Thyroid gland (tissue), 4 donors: ENCODE measurements around the gene CCDC183. TPM values are rescaled to one million over a fixed set of nuclear protein-coding genes. Genes with fewer than 3 reads are reported as not detected.
A peak's percentile ranks its signal among the peaks of the same experiment; 100 is the strongest.
"Not testable (repeated sequence)": the region's sequence is repeated elsewhere in the genome, so short reads cannot be mapped to it uniquely, and the experiment has no call there.

Source experiments
- DNase-seq, 2 donors: peaks; one replicate each; pipeline ENCODE4 v3.0.0-alpha.2; 2019
- H3K27ac ChIP-seq, 3 donors: fragments of 200-600 bp; sonication (generic); 1 replicate in 2 of 3; 2 replicates in 1 of 3; pipeline ENCODE4 v1.5.1; 2016 to 2019; ENCODE audit warnings: mild to moderate bottlenecking in 1 of 3, moderate library complexity in 1 of 3
- H3K27me3 ChIP-seq: fragments of 200-600 bp; sonication (generic); one replicate; pipeline ENCODE4 v1.5.1; 2019
- H3K36me3 ChIP-seq, 2 donors: fragments of 200-600 bp; sonication (generic); one replicate each; pipeline ENCODE4 v1.5.1; 2016 to 2019
- H3K4me1 ChIP-seq, 2 donors: fragments of 200-600 bp; sonication (generic); one replicate each; pipeline ENCODE4 v1.5.1; 2017 to 2019
- H3K4me3 ChIP-seq, 3 donors: fragments of 200-600 bp; sonication (generic); replicated peaks in 1 of 3; 1 replicate in 2 of 3; 2 replicates in 1 of 3; pipeline ENCODE4 v1.5.1; 2016; ENCODE audit warnings: mild to moderate bottlenecking in 1 of 3
- H3K9me3 ChIP-seq: fragments of 200-600 bp; sonication (generic); one replicate; pipeline ENCODE4 v1.5.1; 2017
- POLR2A ChIP-seq, 2 donors: fragments of 450-650 bp; IDR thresholded peaks; one replicate each; pipeline ENCODE4 v1.6.1; 2017; ENCODE audit warnings: antibody characterized with exemption in 2 of 2, mild to moderate bottlenecking in 2 of 2, moderate library complexity in 1 of 2
- WGBS, 2 donors: methylation state at CpG; one replicate each; pipeline ENCODE4 v1.1.5; 2017; 5-methylcytosine and 5-hydroxymethylcytosine counted together
- intact Hi-C: fragments of 100-400 bp; cut with DNase I; formaldehyde crosslinking; loops from one replicate; pipeline ENCODE4 v1.15.1; 2023
- total RNA-seq, 4 donors: library from RNA; depleted of rRNA; stranded (reverse); fragments of >200 nt; gene quantifications; one replicate each; pipeline ENCODE4 v1.2.3, GENCODE V29; 2016
- TF ChIP-seq, protein P1 (sequence below), 6 experiments: fragments of 200-600 bp in 3 of 6; fragments of 450-650 bp in 3 of 6; sonication (generic) in 3 of 6; IDR thresholded peaks; one replicate each; pipeline ENCODE4 v1.5.1; 2016 to 2019; ENCODE audit warnings: antibody characterized with exemption in 6 of 6, mild to moderate bottlenecking in 2 of 6, inconsistent platforms in 1 of 6, moderate library complexity in 1 of 6

Gene CCDC183
- total RNA-seq, 4 donors from 2014 or later = 1.3 to 4.6 (median 2.8) TPM

DNA sequence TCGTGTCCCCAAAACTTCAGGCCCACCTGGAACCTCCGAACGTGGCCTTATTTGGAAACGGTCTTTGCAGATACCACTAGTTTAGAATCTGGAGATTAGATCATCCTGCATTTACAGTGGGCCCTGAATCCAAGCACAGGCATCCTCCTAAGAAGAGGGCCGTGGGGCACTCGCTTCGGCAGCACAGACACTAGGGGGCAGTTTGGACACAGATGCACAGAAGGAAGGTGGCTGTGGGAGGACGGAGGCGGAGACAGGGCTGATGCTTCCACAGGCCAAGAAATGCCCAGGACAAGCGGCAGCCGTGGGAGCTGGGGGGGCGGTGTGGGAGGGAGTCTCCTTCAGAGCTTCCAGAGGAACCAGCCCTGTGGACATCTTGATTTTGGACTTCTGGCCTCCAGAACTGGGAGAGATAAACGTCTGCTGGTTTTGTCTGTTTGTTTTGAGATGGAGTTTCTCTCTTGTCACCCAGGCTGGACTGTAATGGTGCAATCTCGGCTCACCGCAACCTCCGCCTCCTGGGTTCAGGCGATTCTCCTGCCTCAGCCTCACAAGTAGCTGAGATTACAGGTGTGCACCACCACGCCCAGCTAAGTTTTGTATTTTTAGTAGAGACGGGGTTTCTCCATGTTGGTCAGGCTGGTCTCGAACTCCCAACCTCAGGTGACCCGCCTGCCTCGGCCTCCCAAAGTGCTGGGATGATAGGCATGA is 35.1 kb upstream of the CCDC183 start:
- TF ChIP-seq, protein P1, sequence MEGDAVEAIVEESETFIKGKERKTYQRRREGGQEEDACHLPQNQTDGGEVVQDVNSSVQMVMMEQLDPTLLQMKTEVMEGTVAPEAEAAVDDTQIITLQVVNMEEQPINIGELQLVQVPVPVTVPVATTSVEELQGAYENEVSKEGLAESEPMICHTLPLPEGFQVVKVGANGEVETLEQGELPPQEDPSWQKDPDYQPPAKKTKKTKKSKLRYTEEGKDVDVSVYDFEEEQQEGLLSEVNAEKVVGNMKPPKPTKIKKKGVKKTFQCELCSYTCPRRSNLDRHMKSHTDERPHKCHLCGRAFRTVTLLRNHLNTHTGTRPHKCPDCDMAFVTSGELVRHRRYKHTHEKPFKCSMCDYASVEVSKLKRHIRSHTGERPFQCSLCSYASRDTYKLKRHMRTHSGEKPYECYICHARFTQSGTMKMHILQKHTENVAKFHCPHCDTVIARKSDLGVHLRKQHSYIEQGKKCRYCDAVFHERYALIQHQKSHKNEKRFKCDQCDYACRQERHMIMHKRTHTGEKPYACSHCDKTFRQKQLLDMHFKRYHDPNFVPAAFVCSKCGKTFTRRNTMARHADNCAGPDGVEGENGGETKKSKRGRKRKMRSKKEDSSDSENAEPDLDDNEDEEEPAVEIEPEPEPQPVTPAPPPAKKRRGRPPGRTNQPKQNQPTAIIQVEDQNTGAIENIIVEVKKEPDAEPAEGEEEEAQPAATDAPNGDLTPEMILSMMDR (IDR thresholded peaks at IDR 0.05) = peak in 4 of 6 experiments; percentile 18 to 50 (median 24)
- 45 to 52% methylated on average over 17 to 21 of the region's 22 CpGs for WGBS, 2 donors
- H3K4me3 ChIP-seq, H3K36me3 ChIP-seq, H3K27me3 ChIP-seq, intact Hi-C loops, H3K27ac ChIP-seq, H3K9me3 ChIP-seq: not testable (repeated sequence)
- H3K4me1 ChIP-seq = peaks cover 9 to 18% of the 10 kb centered on the region in 2 donors
- peak; percentile 52 to 59 for DNase-seq

DNA sequence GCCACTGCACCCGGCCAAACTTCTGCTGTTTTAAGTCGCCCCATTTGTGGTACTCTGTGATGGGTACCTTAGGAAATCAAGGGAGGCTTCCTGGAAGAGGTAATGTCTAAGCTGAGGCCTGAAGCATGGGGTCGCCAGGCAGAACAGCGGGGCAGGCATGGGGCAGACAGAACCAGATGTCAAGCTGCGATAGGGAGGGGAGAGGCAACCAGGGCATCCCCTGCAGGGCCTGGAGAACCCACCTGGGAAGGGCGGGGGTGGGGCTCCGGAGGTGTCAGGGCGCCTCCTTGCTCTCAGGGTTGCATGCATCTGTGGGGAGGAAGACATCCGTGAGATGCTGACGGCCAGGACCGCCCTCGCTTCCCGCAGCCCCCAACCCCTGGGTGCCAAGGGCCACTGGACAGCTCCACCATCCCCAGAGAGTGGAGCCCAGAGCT is 34.6 kb upstream of the CCDC183 start:
- DNase-seq = no peak
- intact Hi-C loops = no loop called here
- Histone ChIP-seq H3K9me3 (no peaks in the 10 kb centered on the region), H3K27me3 (no peaks in the 10 kb centered on the region), H3K27ac (no peak overlapping the region), H3K36me3 (no peaks in the 10 kb centered on the region), H3K4me3 (no peak overlapping the region), H3K4me1 (peaks cover 9 to 18% of the 10 kb centered on the region in 2 donors)
- TF ChIP-seq, protein P1 (IDR thresholded peaks at IDR 0.05) = no peak
- no peak for TF ChIP-seq POLR2A (IDR thresholded peaks at IDR 0.05)
- WGBS, 2 donors = 75 to 76% methylated on average over 8 to 13 of the region's 13 CpGs

DNA sequence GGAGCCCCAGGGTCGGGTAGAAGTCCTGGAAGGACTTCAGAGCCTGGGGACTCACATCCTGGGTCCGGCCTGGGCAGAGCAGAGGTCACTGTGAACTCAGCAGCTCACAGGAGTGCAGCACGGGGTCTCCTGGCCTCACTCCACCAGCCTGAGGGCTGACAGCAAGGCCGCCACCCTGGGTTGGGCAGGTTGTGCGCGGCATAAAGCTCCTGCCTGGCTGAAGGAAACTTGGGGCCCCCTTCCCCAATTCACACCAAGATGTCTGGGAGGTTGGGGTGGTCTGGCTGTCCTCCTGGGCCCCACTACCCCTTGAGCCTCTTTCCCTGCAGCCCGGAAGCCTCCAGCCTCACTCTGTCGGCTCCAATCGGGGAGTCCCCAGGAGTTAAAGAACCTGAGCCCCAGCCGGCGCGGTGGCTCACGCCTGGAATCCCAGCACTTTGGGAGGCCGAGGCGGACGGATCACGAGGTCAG is 33.9 kb upstream of the CCDC183 start:
- Histone ChIP-seq H3K4me3 (no peak overlapping the region), H3K27me3 (no peaks in the 10 kb centered on the region), H3K27ac (no peak overlapping the region), H3K36me3 (no peaks in the 10 kb centered on the region), H3K4me1 (peaks cover 9 to 18% of the 10 kb centered on the region in 2 donors), H3K9me3 (no peaks in the 10 kb centered on the region)
- intact Hi-C loops = no loop called here
- 90% methylated on average over 10 to 16 of the region's 17 CpGs for WGBS, 2 donors
- no peak for TF ChIP-seq POLR2A (IDR thresholded peaks at IDR 0.05)
- TF ChIP-seq, protein P1 (IDR thresholded peaks at IDR 0.05) = no peak
- DNase-seq = no peak

DNA sequence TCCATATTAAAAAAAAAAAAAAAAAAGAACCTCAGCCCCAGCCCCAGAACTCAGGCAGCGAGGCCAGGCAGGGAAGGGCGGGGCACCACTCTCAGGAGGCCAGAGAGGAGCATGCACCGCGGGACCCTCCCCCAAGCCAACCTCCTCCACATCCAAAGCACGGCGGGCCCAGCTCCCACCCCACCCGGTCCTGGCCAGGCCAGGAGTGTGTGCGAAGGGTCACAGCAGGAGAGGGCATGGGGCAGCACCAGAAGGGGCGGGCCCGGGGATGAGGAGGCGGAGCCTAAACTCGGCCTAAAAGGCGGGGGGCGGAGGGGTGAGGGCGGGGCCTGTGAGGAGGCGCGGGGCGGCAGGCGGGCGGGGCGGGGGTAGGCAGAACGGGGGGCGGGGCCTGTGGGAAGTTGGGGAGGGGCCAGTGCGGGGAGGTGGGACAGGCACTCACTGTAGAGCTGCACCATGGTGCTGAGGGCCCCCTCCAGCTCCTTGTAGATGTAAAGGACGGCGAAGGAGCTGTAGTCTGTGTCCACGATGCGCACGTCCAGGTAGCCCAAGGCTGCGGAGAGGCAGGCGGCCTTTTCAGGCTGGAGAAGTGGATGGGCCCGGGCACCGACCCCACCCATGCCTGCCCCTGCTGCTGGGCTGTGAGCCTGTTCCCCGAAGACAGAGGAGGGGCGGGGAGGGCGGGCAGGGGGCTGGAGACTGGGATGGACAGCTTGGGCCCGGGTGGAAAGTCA is 33.1 kb upstream of the CCDC183 start:
- TF ChIP-seq, protein P1 (IDR thresholded peaks at IDR 0.05) = no peak
- no peak for TF ChIP-seq POLR2A (IDR thresholded peaks at IDR 0.05)
- no peaks in the 10 kb centered on the region for H3K27me3 ChIP-seq

DNA sequence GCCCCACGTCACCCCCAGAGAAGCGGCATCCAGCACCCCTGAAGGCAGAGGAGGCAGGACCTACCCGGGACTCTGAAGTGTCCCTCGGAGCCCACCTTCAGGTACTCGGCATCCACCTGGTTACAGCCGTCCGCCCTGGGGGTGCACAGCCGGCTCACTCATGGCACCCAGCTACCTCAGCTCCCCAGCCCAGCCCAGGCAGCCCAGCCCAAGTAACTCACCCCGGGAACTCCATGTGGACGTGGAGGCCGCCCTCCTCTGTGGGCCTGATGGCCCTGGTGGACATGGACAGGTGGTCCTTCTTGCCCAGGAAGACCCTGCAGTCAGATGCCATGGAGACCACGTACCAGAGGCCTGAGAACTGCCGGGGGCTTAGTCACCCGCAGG is 32.5 kb upstream of the CCDC183 start:
- WGBS, 2 donors = 92% methylated on average over 13 of the region's 14 CpGs; no CpG with 5 or more reads in 1 of the 2 donors
- intact Hi-C loops = no loop called here

More for the DNA sequence above, 33.1 kb upstream of the CCDC183 start:
- peaks cover 4 to 12% of the 10 kb centered on the region in 2 donors for H3K4me1 ChIP-seq
- 15 to 18% methylated on average over 11 to 22 of the region's 37 CpGs for WGBS, 2 donors
- no peak for DNase-seq
- H3K36me3 ChIP-seq = no peaks in the 10 kb centered on the region
- H3K27ac ChIP-seq = no peak overlapping the region
- no peaks in the 10 kb centered on the region for H3K9me3 ChIP-seq
- no peak overlapping the region for H3K4me3 ChIP-seq
- intact Hi-C loops = no loop called here

More for the DNA sequence above, 32.5 kb upstream of the CCDC183 start:
- Histone ChIP-seq H3K27ac (no peak overlapping the region), H3K27me3 (no peaks in the 10 kb centered on the region), H3K4me1 (peaks cover 4 to 8% of the 10 kb centered on the region in 2 donors), H3K36me3 (no peaks in the 10 kb centered on the region), H3K4me3 (no peak overlapping the region), H3K9me3 (no peaks in the 10 kb centered on the region)
- TF ChIP-seq, protein P1 (IDR thresholded peaks at IDR 0.05) = no peak
- no peak for TF ChIP-seq POLR2A (IDR thresholded peaks at IDR 0.05)
- DNase-seq = no peak
